Mucosa of descending colon (tissue), 3 donors: Measurements from ENCODE around the gene LZIC. TPM values are rescaled to one million over a fixed set of nuclear protein-coding genes. Genes with fewer than 3 reads are reported as not detected.

Experiments used
- ATAC-seq: fragments of 200-7000 bp; cut with Tn5 transposase; one replicate; pipeline ENCODE4 v1.9.1; 2020; ENCODE audit warnings: mild to moderate bottlenecking, moderate library complexity
- DNase-seq, 3 donors: peaks; one replicate each; pipeline ENCODE4 v3.0.0-alpha.2; 2020
- H3K36me3 ChIP-seq: fragments of 200-600 bp; one replicate; pipeline ENCODE4 v1.8.0; 2021; ENCODE audit warnings: low read depth, mild to moderate bottlenecking
- H3K4me1 ChIP-seq: fragments of 200-600 bp; one replicate; pipeline ENCODE4 v1.8.0; 2021; ENCODE audit warnings: low read depth, mild to moderate bottlenecking
- H3K4me3 ChIP-seq: fragments of 200-600 bp; one replicate; pipeline ENCODE4 v1.8.0; 2021; ENCODE audit warnings: mild to moderate bottlenecking
- H3K9me3 ChIP-seq: fragments of 200-600 bp; one replicate; pipeline ENCODE4 v1.8.0; 2021; ENCODE audit warnings: mild to moderate bottlenecking
- intact Hi-C, 2 donors: fragments of 100-400 bp; cut with DNase I in 1 of 2; cut with micrococcal nuclease in 1 of 2; formaldehyde crosslinking; loops; one replicate each; pipeline versions ENCODE4 v1.11.0 to v1.11.1; 2022; cut with DNase I, micrococcal nuclease
- long read RNA-seq, 2 donors: library from polyadenylated mRNA; unstranded; transcript quantifications; one replicate each; pipeline ENCODE4 v2.0.0, GENCODE V29; 2019 to 2021
- total RNA-seq, 3 donors: library from RNA; stranded (reverse); fragmentation: NEBNext Ultra II Directional in 2 of 3; extraction: Animal tissue kit (Norgen Biotek cat#: 25700) in 2 of 3; gene quantifications; one replicate each; pipeline versions ENCODE4 v1.2.1 to v1.2.4, GENCODE V29; 2021 to 2023
- TF ChIP-seq, protein P1 (sequence below): fragments of 200-600 bp; IDR thresholded peaks from one replicate; pipeline ENCODE4 v1.8.0; 2022; ENCODE audit warnings: antibody characterized with exemption, mild to moderate bottlenecking
- donor health status: DM: no; HTN: no; CAD: no; lungs with moderate emphysema.
- donor health status: DM: no; HTN: no; CAD: no.
- donor health status: DM: no; HTN: yes; CAD: no.

The LZIC gene
- total RNA-seq = 10 to 100 TPM; 36.3 to 43.7 (median 39.9) TPM
- long read RNA-seq, donor 1, transcript LZIC-201 (8 exons, 945 nt) = major isoform, 5 of 20 reads
- long read RNA-seq, donor 1, partial matches to known transcripts = 1 of 20 reads
- long read RNA-seq, donor 1, other reads (novel, unspliced or antisense) = 9 of 20 reads
- long read RNA-seq, donor 2, partial matches to known transcripts = 2 of 17 reads
- long read RNA-seq, donor 2, other reads (novel, unspliced or antisense) = 7 of 17 reads

DNA sequence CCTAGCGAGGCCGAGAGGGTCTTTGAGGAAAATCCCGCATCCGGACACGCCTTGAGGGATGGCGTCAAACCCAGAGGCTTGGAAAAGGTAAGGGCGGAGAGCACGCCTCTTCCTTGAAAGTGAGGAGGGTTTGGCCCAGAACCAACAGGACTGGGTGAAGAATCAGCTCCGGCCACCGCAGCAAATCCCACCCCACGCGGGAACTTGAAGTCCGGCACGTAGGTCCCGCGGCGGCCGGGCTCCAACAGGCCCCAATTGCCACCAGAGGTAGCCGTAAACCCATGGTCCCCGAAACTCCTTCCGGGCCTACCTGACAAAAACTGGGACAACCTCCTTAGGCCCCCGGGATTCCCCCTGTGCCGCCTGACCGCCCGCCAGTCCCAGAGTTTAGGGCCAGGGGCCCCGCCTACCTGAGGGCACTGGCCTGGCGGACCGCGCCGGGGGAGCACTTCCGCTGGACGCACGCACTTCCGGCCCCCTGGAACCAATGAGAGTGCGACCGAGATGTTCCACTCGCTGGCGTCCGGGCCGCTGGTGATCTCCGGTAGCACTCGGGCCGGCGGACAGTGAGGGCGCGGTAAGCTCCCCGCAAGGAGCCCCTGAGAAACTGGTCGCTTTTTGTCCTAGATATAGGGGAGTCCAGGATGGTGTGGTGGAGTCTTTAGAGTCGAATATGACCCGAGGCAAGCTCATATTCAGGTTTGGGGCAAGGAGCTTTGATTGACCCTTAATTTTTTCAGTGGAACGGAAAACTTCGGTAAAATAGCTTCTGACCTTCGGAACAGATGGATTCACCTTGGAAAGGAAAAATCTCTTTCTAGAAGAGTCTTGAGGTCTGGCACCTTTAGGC is at the start of gene LZIC, which contains the start of gene NMNAT1:
Gene LZIC (minus strand): TSS at position 453 of the 850 bp plus-strand sequence. CDS start 6,772 bp downstream, outside the sequence.
Gene NMNAT1 (plus strand): TSS at position 537 of the 850 bp plus-strand sequence. CDS start 28,599 bp downstream, outside the sequence.
- H3K9me3 ChIP-seq = no peaks in the 10 kb centered on the region
- intact Hi-C loops = loop anchor here in 1 of 2 donors (10.0 kb wide), 1 partner anchor 68 kb away; no protein-coding TSS in a partner anchor
- H3K4me3 ChIP-seq = peak within 1 kb of the TSS; percentile 49
- ATAC-seq (peak; percentile 99), DNase-seq (peak; percentile 95 to 96 (median 95))
- TF ChIP-seq, protein P1, sequence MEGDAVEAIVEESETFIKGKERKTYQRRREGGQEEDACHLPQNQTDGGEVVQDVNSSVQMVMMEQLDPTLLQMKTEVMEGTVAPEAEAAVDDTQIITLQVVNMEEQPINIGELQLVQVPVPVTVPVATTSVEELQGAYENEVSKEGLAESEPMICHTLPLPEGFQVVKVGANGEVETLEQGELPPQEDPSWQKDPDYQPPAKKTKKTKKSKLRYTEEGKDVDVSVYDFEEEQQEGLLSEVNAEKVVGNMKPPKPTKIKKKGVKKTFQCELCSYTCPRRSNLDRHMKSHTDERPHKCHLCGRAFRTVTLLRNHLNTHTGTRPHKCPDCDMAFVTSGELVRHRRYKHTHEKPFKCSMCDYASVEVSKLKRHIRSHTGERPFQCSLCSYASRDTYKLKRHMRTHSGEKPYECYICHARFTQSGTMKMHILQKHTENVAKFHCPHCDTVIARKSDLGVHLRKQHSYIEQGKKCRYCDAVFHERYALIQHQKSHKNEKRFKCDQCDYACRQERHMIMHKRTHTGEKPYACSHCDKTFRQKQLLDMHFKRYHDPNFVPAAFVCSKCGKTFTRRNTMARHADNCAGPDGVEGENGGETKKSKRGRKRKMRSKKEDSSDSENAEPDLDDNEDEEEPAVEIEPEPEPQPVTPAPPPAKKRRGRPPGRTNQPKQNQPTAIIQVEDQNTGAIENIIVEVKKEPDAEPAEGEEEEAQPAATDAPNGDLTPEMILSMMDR = no peak
- H3K36me3 ChIP-seq = no peaks in the 10 kb centered on the region
- peaks cover 8% of the 10 kb centered on the region for H3K4me1 ChIP-seq

- Histone ChIP-seq H3K36me3 (no peaks in the 10 kb centered on the region), H3K9me3 (no peaks in the 10 kb centered on the region), H3K4me3 (no peak overlapping the region), H3K4me1 (peaks cover 4% of the 10 kb centered on the region)
- TF ChIP-seq, protein P1 = no peak
- intact Hi-C loops = no loop called here
- DNase-seq = no peak
- ATAC-seq = no peak
Measured at GRCh38 chr1:9992910-9993309, 49.7 kb upstream of the LZIC start.

DNA sequence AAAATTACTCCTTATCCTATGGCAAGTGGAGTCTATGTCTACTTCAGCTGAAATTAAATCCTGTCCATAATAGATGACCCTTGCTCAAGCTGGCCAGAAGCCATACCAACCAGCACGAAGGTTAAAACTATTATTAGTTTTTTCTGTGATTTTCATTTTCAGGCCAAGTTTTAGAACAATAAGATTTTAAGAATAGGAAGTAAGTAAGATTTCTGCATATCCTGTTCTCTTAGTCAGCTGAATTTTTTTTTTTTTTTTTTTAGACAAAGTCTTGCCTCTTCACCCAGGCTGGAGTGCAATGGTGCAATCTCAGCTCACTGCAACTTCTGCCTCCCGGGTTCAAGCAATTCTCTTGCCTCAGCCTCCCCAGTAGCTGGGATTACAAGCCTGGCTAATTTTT is 47.8 kb upstream of the LZIC start:
- ATAC-seq = no peak
- Histone ChIP-seq H3K4me1 (no peaks in the 10 kb centered on the region), H3K9me3 (no peaks in the 10 kb centered on the region), H3K4me3 (no peak overlapping the region), H3K36me3 (no peaks in the 10 kb centered on the region)
- TF ChIP-seq, protein P1 = no peak
- DNase-seq = peak in 1 of 3 donors; percentile 7
- intact Hi-C loops = no loop called here

- ATAC-seq = no peak
- no peaks in the 10 kb centered on the region for H3K4me1 ChIP-seq
- no peak for DNase-seq
- no peaks in the 10 kb centered on the region for H3K9me3 ChIP-seq
- H3K36me3 ChIP-seq = no peaks in the 10 kb centered on the region
- TF ChIP-seq, protein P1 = no peak
- intact Hi-C loops = no loop called here
- no peak overlapping the region for H3K4me3 ChIP-seq
Measured at GRCh38 chr1:9989773-9990172, 46.6 kb upstream of the LZIC start.

GRCh38 chr1:9985001-9985400 is 41.8 kb upstream of the LZIC start:
- H3K4me1 ChIP-seq = no peaks in the 10 kb centered on the region
- peaks cover 4% of the 10 kb centered on the region for H3K36me3 ChIP-seq
- H3K9me3 ChIP-seq = no peaks in the 10 kb centered on the region
- TF ChIP-seq, protein P1 = no peak
- intact Hi-C loops = no loop called here
- H3K4me3 ChIP-seq = no peak overlapping the region
- DNase-seq = no peak
- ATAC-seq = no peak
